GM12872 (cell line): ENCODE measurements around the gene BFSP1.

ENCODE experiments used
- TF ChIP-seq, protein P1 (sequence below): IDR thresholded peaks from 3 replicates; pipeline ENCODE4 v1.5.1; 2011; ENCODE audit warnings: low read depth, mild to moderate bottlenecking, low read length, moderate library complexity; ENCODE audit not compliant: insufficient read depth

BFSP1 gene

DNA sequence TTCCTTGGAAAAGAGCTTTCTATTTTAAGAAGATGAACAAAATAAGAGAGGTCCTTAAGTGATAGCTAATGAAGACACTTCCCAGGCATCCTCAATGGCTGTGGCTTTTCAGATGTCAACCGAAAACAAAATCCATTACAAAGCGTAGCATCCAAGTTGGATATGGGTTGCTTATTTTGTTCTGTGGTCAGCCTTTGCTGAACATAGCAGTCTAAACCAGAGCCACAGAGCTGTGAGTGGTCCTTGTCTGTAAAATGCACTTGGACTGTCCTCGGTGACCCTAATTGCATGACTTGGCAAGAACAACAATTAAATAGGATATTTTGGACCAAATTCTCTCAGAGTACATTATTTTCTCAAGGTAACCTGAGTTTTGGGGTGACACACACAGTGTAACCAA lies 10.4 kb upstream of the BFSP1 start:
- TF ChIP-seq, protein P1, sequence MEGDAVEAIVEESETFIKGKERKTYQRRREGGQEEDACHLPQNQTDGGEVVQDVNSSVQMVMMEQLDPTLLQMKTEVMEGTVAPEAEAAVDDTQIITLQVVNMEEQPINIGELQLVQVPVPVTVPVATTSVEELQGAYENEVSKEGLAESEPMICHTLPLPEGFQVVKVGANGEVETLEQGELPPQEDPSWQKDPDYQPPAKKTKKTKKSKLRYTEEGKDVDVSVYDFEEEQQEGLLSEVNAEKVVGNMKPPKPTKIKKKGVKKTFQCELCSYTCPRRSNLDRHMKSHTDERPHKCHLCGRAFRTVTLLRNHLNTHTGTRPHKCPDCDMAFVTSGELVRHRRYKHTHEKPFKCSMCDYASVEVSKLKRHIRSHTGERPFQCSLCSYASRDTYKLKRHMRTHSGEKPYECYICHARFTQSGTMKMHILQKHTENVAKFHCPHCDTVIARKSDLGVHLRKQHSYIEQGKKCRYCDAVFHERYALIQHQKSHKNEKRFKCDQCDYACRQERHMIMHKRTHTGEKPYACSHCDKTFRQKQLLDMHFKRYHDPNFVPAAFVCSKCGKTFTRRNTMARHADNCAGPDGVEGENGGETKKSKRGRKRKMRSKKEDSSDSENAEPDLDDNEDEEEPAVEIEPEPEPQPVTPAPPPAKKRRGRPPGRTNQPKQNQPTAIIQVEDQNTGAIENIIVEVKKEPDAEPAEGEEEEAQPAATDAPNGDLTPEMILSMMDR: no peak

DNA sequence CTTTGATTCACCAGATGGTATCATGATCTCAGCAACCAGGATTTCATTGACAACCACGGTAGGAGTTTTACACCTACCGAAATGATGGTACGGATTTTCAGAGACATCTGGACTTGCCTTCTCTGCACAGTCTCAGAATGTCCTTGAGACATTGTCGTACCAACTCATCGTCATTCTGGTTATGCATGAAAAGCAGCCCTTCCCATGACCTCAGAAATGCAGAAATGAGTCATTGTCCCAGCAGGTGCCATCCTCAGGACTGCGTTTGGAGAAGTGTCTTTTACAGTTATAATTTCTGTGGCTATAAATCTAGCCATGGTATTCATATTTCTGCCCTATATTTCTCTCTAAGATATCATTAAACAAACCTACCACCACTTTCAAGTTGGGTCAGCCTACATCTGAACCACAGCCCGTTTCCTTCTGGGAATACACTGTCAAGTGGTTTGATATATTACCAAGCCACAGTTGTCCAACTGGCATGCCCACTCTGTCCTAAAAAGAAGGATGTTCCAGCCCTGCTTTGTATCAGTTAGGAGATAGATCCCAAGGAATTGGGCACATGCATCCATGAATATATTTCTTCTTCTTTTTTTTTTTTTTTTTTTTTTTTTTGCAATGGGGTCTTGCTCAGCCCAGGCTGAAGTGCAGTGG lies 7.5 kb upstream of the BFSP1 start:
- TF ChIP-seq, protein P1: no peak

DNA sequence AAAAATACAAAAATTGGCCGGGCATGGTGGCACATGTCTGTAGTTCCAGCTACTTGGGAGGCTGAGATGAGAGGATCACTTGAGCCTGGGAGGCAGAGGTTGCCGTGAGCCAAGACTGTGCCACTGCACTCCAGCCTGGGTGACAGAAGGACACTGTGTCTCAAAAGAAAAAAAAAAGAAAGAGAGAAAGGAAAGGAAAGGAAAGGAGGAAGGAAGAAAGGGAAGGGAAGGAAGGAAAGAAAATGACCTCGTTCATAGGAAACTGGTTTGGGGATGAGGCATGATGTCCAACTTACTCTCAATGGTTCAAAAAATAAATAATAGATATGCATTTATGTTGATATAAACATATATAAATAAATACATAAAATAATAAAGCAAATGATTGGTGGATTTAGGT lies 6.8 kb upstream of the BFSP1 start:
- TF ChIP-seq, protein P1: no peak

DNA sequence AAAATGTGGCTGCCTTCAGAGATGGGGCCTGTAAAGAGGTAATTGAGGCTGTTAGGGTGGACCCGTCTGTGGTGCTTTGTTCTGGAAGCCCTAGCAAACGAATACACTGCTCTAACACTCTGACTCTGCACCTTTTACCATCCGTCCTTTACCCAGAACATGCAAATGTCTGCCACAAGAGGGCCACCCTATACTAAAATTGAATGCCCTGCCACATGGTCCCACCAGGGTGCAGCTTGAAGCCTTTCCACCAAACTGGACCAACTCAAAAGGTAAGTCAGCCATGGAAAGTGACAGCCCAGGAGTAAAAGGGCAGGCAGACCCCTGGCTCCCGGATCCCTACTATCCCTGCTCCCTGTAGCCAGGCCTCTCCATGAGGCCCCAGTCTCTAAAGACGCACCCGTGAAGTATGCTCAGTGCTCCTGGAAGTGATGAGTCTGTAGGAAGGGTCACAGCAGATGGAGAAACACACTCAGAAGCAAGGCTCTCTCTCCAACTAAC lies 5.8 kb upstream of the BFSP1 start:
- TF ChIP-seq, protein P1: peak; percentile 87

DNA sequence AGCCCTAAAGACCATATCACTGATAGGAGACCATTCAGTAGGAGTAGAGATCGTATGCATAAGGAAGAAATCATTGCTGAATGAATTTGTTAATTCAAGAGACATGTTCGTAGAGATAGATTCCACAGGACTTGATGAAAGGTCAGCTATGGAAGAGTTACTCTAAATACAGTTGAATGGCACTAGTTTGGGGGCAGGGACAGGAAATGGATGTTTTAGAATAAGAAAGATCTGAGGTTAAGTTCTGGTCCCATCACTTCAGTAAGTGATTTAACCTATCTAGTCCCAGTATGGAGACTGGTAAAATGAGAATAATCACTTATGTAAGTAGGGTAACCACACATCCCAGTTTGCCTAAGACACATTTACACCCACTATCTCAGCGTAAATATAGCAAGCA lies 2.9 kb upstream of the BFSP1 start:
- TF ChIP-seq, protein P1: no peak

DNA sequence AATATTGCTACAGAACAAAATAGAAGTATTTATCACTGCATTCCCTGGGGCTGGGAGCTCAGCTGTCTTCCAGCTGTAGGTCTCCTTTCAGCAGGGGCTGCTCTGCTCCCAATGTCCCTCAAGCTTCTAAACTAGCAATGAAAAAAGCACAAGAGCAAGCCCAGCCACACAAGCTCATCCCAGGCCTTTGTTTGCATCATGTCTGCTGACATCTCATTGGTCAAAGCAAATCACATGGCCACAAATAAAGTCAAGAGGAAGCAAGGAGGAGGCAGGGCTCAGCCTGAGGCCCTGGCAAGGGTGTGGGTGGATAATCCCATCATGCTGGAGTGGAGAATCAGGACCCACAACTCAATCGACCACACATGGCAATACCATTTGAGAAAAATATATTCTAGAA lies 2.2 kb upstream of the BFSP1 start:
- TF ChIP-seq, protein P1: no peak

DNA sequence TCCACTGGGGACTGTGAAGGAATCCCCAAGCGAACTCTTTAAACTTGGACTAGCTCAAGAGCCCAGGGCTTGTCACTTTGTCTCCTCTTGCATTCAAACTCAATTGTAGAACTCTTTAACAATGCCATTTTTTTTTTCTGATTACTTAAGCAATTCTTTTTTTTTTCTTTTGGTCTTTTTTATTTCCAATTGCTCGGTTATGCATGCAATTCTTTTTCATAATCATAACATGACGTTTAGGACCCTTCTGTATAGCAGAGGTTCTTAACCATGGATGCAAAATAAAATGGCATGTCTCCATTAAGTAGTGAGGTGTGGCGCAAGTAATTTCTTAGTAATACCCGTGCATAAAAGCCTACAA lies 466 bp upstream of the BFSP1 start:
- TF ChIP-seq, protein P1: no peak
